OCI-LY1 (cell line): ENCODE measurements around the gene SNHG17.

Experiments used
- H2AFZ ChIP-seq: fragments of 200-600 bp; sonication (generic), shearing (Covaris generic); 2 replicates; pipeline ENCODE4 v1.6.0; 2014; ENCODE audit warnings: antibody characterized with exemption, mild to moderate bottlenecking, low read length
- H3F3A ChIP-seq: fragments of 200-600 bp; sonication (generic), shearing (Covaris generic); 2 replicates; pipeline ENCODE4 v1.6.0; 2014; ENCODE audit warnings: mild to moderate bottlenecking, antibody characterized with exemption, low read length, moderate library complexity; ENCODE audit not compliant: insufficient read depth
- H3K27ac ChIP-seq: fragments of 200-600 bp; sonication (generic); 2 replicates; pipeline ENCODE4 v1.5.1; 2014; ENCODE audit warnings: low read length, mixed run types, mild to moderate bottlenecking, low read depth; ENCODE audit not compliant: poor library complexity, severe bottlenecking
- H3K27me3 ChIP-seq: fragments of 200-600 bp; sonication (generic); 2 replicates; pipeline ENCODE4 v1.6.0; 2014; ENCODE audit warnings: antibody characterized with exemption, mild to moderate bottlenecking, low read length, moderate library complexity; ENCODE audit not compliant: insufficient read depth
- H3K36me3 ChIP-seq: fragments of 200-600 bp; sonication (generic); 2 replicates; pipeline ENCODE4 v1.6.1; 2014; ENCODE audit warnings: mild to moderate bottlenecking, antibody characterized with exemption, low read length, moderate library complexity, mixed read lengths; ENCODE audit not compliant: insufficient read depth
- H3K4me1 ChIP-seq: fragments of 200-600 bp; sonication (generic); 2 replicates; pipeline ENCODE4 v1.5.1; 2014; ENCODE audit warnings: mild to moderate bottlenecking, low read length, moderate library complexity; ENCODE audit not compliant: insufficient read depth, severe bottlenecking
- H3K4me2 ChIP-seq: fragments of 200-600 bp; sonication (generic), shearing (Covaris generic); 2 replicates; pipeline ENCODE4 v1.6.1; 2014; ENCODE audit warnings: low read length
- H3K4me3 ChIP-seq: fragments of 200-600 bp; sonication (generic); 2 replicates; pipeline ENCODE4 v1.5.1; 2014; ENCODE audit warnings: low read length, low read depth, mild to moderate bottlenecking, mixed read lengths; ENCODE audit not compliant: poor library complexity, severe bottlenecking
- H3K79me2 ChIP-seq: fragments of 200-600 bp; shearing (Covaris generic); 2 replicates; pipeline ENCODE4 v1.6.1; 2016; ENCODE audit warnings: mixed run types, low read length, mixed read lengths; ENCODE audit not compliant: insufficient read depth
- H3K9ac ChIP-seq: fragments of 200-600 bp; sonication (generic), shearing (Covaris generic); 2 replicates; pipeline ENCODE4 v1.6.1; 2014; ENCODE audit warnings: mild to moderate bottlenecking, low read length, mixed read lengths
- H3K9me2 ChIP-seq: fragments of 200-600 bp; sonication (generic), shearing (Covaris generic); 2 replicates; pipeline ENCODE4 v1.6.1; 2014; ENCODE audit warnings: low read depth, mild to moderate bottlenecking, low read length, mixed read lengths
- H3K9me3 ChIP-seq: fragments of 200-600 bp; shearing (Covaris generic); 2 replicates; pipeline ENCODE4 v1.6.1; 2014; ENCODE audit warnings: low read length, mixed read lengths
- H4K20me1 ChIP-seq: fragments of 200-600 bp; sonication (generic), shearing (Covaris generic); 2 replicates; pipeline ENCODE4 v1.6.0; 2016; ENCODE audit warnings: mild to moderate bottlenecking, low read length; ENCODE audit not compliant: insufficient read depth
- CTCF ChIP-seq: fragments of 200-600 bp; sonication (generic), shearing (Covaris generic); IDR thresholded peaks from 2 replicates; pipeline ENCODE4 v1.5.1; 2017; ENCODE audit warnings: mild to moderate bottlenecking, antibody characterized with exemption, low read length, moderate library complexity, mixed read lengths
- EZH2 ChIP-seq: fragments of 200-600 bp; sonication (generic), shearing (Covaris generic); IDR thresholded peaks from 2 replicates; pipeline ENCODE4 v1.8.0; 2017; ENCODE audit warnings: borderline replicate concordance, mixed run types, mild to moderate bottlenecking, antibody characterized with exemption, low read length, moderate library complexity, mixed read lengths

The SNHG17 gene

DNA sequence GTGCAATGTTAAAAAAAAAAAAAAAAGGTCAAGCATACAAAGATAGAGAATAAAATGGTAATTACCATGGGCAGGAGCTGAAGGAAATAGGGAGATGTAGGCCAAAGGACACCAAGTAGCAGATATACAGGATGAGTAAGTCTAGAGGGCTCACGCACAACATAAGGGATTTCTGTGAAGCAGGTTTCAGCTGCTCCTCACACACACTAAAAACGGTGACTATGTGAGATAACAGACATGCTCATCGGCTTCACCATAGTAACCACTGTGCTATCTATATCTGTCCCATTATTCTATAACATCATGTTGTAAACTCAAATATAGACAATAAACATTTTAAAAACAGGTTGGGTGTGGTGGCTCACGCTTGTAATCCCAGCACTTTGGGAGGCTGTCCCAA, 11.6 kb downstream of the SNHG17 start:
- Histone ChIP-seq H3K9me2 (no peaks in the 10 kb centered on the region), H3K27me3 (no peaks in the 10 kb centered on the region), H3K36me3 (peaks cover 100% of the 10 kb centered on the region), H3F3A (no peaks in the 10 kb centered on the region), H3K4me1 (no peaks in the 10 kb centered on the region), H3K27ac (no peak overlapping the region), H2AFZ (no peak overlapping the region), H3K9ac (no peak overlapping the region), H3K9me3 (no peaks in the 10 kb centered on the region), H3K79me2 (no peaks in the 10 kb centered on the region), H3K4me3 (no peak overlapping the region), H3K4me2 (no peak overlapping the region), H4K20me1 (peaks cover 8% of the 10 kb centered on the region; the same call in 1 of the 2 replicates)
- TF ChIP-seq CTCF (no peak), EZH2 (no peak)

GRCh38 chr20:38421915-38422314, 13.2 kb downstream of the SNHG17 start:
- Histone ChIP-seq H3K4me3 (no peak overlapping the region), H3K27me3 (no peaks in the 10 kb centered on the region), H3K36me3 (peaks cover 96% of the 10 kb centered on the region), H3K9ac (no peak overlapping the region), H3F3A (no peaks in the 10 kb centered on the region), H3K27ac (no peak overlapping the region), H2AFZ (no peak overlapping the region), H3K4me2 (no peak overlapping the region), H3K4me1 (no peaks in the 10 kb centered on the region), H3K9me3 (no peaks in the 10 kb centered on the region), H3K9me2 (no peaks in the 10 kb centered on the region), H4K20me1 (0 out of 2 replicates have a peak, but pooled peaks cover 4% of the 10 kb centered on the region), H3K79me2 (no peaks in the 10 kb centered on the region)
- TF ChIP-seq EZH2, result no peak
- TF ChIP-seq CTCF, result no peak

DNA sequence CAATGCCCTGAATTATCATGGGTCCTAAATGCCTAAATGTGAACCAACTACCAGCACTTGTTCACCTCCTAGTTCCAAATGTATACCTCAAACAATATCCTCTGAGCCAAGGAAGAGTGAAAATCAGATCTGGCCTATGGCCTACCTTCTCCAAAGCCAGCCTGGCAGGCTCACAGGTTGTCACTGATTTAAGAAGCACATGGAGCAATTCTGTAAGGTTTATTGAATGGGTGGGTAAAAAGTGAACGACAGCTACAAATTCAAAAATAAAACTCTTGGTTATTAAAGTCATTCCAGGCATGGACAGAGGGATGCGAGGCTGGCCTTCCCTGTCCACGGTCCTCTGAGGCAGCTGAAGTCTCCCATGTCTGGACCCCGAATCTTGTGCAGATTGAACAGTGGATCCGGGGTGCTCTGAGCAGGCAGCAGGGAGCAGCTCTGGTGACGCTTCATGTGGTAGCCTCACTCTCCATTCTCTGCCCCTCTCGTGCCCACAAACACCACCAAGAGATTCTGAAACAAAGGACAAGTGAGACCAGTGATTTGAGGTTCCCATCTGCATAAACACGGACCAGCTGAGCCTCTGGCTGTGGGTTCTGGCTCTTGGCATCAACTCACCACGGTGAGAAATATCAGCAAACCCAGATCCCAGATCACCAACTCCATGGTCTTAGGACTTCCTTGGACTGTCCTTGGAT, 14.6 kb downstream of the SNHG17 start:
- 0 out of 2 replicates have a peak, but pooled peaks cover 4% of the 10 kb centered on the region for H4K20me1 ChIP-seq
- no peaks in the 10 kb centered on the region for H3K79me2 ChIP-seq
- TF ChIP-seq CTCF (no peak), EZH2 (no peak)
- H3F3A ChIP-seq, result no peaks in the 10 kb centered on the region
- no peak overlapping the region for H3K4me3 ChIP-seq
- H3K27ac ChIP-seq, result no peak overlapping the region
- peaks cover 95% of the 10 kb centered on the region for H3K36me3 ChIP-seq
- H3K9me2 ChIP-seq, result no peaks in the 10 kb centered on the region
- no peak overlapping the region for H3K4me2 ChIP-seq
- no peaks in the 10 kb centered on the region for H3K4me1 ChIP-seq
- H2AFZ ChIP-seq, result no peak overlapping the region
- no peaks in the 10 kb centered on the region for H3K27me3 ChIP-seq
- H3K9ac ChIP-seq, result no peak overlapping the region
- H3K9me3 ChIP-seq, result no peaks in the 10 kb centered on the region
